ENCODE measurements around the gene KRTAP23-1.

KRTAP23-1 gene

DNA sequence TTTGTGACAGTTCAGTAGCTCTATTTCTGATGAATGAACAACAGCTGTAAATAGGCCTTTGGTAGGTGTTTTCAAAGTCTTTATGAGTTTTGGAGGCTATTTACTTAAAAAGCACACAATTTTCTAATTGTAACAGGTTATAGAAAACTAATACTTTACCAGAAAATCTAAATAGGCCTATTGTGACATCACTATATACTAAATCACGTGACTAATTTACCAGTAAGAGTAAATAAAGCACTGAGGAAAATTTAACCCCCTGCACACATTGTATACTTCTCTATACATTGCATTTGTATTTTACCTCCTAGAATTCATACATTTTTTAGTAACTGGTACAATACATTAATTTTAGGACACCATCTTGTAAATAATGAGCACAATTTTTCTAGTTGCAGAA, 43.3 kb downstream of the KRTAP23-1 start:
- Histone ChIP-seq H3K4me3 (ENCODE audit: insufficient read depth, low read length, poor library complexity, severe bottlenecking) (no peak overlapping the region), H3K27me3 (ENCODE audit: low read length) (no peaks in the 10 kb centered on the region), H3F3A (ENCODE audit: insufficient read depth) (no peaks in the 10 kb centered on the region), H3K36me3 (ENCODE audit: low read length) (no peaks in the 10 kb centered on the region), H3K9me3 (ENCODE audit: insufficient read depth, low read length) (peaks cover 4% of the 10 kb centered on the region; the same call in 1 of the 2 replicates), H3K4me2 (ENCODE audit: low read depth, low read length, poor library complexity, severe bottlenecking) (no peak overlapping the region), H2AFZ (ENCODE audit: low read depth, low read length, severe bottlenecking) (no peak overlapping the region), H3K9ac (ENCODE audit: low read length) (no peak overlapping the region), H3K9me2 (replicated peaks; ENCODE audit: insufficient read depth, low read length) (no peaks in the 10 kb centered on the region), H4K20me1 (ENCODE audit: low read depth, low read length) (no peaks in the 10 kb centered on the region), H3K27ac (ENCODE audit: low read depth, low read length) (no peak overlapping the region), H3K79me2 (ENCODE audit: insufficient read depth, low read length) (no peaks in the 10 kb centered on the region)
- TF ChIP-seq, protein P1, sequence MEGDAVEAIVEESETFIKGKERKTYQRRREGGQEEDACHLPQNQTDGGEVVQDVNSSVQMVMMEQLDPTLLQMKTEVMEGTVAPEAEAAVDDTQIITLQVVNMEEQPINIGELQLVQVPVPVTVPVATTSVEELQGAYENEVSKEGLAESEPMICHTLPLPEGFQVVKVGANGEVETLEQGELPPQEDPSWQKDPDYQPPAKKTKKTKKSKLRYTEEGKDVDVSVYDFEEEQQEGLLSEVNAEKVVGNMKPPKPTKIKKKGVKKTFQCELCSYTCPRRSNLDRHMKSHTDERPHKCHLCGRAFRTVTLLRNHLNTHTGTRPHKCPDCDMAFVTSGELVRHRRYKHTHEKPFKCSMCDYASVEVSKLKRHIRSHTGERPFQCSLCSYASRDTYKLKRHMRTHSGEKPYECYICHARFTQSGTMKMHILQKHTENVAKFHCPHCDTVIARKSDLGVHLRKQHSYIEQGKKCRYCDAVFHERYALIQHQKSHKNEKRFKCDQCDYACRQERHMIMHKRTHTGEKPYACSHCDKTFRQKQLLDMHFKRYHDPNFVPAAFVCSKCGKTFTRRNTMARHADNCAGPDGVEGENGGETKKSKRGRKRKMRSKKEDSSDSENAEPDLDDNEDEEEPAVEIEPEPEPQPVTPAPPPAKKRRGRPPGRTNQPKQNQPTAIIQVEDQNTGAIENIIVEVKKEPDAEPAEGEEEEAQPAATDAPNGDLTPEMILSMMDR (IDR thresholded peaks at IDR 0.05; ENCODE audit: insufficient read depth, low read length, poor library complexity, severe bottlenecking), result no peak
- no peak for TF ChIP-seq EZH2phosphoT487 (conservative IDR thresholded peaks at IDR 0.05; ENCODE audit: low read length)

All from SU-DHL-6 (cell line).